ENCODE results near the gene PSD. TPM values are rescaled to one million over a fixed set of nuclear protein-coding genes. Genes with fewer than 3 reads are reported as not detected.

The PSD gene
- 10 to 100 TPM; 22.0 to 22.7 TPM for total RNA-seq
- 17.7 TPM for polyA plus RNA-seq (ENCODE audit: insufficient read depth, low read depth, low replicate concordance)
- long read RNA-seq, donor 1, partial matches to known transcripts = 49 of 58 reads
- long read RNA-seq, donor 1, other reads (novel, unspliced or antisense) = 9 of 58 reads
- long read RNA-seq, donor 2 = 0 reads

DNA sequence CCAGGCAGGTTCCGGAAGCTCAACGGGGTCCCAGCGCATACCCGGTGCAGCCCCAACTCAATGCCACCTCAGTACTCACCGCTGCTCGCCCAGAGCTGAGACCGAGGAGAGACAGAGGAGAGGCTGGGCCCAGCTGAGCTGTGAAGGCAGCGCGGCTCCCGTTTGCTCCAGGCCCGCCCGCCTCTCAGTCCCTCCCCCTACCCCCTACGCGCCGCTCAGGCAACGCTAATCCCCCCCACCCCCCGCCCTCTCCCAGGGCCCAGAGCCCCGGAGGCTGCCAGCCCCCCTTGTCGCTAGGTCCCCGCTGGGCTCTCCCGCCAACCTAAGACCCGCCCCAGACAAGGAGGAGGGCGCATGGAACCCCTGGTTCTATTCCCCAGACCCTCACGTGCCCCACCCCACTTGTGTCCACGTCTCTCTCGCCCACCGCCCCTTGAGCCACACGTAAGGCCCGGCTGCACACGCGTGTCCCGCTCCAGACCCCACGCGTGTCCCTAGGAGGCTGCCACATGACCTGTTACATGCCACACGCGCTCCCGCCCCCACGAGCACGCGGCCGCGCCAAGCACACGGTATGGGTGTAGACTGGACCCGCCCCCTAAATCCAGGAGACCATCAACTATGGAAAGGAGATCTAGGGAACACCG, at the start of gene PSD:
Gene PSD (minus strand): TSS at position 164 of the 647 bp plus-strand sequence. CDS start 1,747 bp downstream, outside the sequence.
- Histone ChIP-seq H3K4me3 (peak within 1 kb of the TSS; percentile 80 to 96), H3K36me3 (ENCODE audit: low read depth, missing control alignments) (no peaks in the 10 kb centered on the region), H3K9me3 (no peaks in the 10 kb centered on the region), H3K4me1 (peaks cover 23% of the 10 kb centered on the region), H3K27ac (no peak within 1 kb of the TSS), H3K27me3 (no peaks in the 10 kb centered on the region)
- 1 to 3% methylated on average over 26 to 31 of the region's 45 CpGs for WGBS, 2 donors
- DNase-seq = no peak
- no peak for TF ChIP-seq POLR2A (IDR thresholded peaks at IDR 0.05)
- TF ChIP-seq, protein P1, sequence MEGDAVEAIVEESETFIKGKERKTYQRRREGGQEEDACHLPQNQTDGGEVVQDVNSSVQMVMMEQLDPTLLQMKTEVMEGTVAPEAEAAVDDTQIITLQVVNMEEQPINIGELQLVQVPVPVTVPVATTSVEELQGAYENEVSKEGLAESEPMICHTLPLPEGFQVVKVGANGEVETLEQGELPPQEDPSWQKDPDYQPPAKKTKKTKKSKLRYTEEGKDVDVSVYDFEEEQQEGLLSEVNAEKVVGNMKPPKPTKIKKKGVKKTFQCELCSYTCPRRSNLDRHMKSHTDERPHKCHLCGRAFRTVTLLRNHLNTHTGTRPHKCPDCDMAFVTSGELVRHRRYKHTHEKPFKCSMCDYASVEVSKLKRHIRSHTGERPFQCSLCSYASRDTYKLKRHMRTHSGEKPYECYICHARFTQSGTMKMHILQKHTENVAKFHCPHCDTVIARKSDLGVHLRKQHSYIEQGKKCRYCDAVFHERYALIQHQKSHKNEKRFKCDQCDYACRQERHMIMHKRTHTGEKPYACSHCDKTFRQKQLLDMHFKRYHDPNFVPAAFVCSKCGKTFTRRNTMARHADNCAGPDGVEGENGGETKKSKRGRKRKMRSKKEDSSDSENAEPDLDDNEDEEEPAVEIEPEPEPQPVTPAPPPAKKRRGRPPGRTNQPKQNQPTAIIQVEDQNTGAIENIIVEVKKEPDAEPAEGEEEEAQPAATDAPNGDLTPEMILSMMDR (IDR thresholded peaks at IDR 0.05) = no peak
- intact Hi-C loops (cut with DNase I; ENCODE audit: low total_unique reads) = no loop called here

DNA sequence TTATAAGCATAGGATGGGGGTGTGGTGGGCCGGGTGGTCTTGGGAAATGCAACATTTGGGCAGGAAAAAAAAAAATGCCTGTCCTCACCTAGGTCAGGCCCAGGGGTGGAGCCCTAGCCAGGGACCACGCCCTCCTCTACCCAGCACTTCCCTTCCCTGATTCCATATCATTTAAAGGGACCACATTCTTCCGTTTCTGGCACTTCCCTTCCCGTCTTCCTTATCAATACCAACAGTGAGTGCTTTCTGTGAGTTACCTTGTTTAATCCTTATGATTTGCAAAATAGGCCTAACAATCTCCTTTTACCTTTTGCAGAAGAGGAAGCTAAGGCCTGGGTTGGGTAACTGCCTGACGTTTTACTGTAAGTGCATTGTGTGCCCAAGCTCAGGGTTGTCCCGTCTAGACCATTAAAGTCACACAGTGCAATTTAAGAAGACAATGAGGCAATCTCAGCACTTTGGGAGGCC, 49.4 kb upstream of the PSD start:
- TF ChIP-seq POLR2A (IDR thresholded peaks at IDR 0.05) = no peak
- TF ChIP-seq, protein P1 (IDR thresholded peaks at IDR 0.05) = no peak
- Histone ChIP-seq H3K4me3 (no peak overlapping the region), H3K9me3 (no peaks in the 10 kb centered on the region), H3K4me1 (peaks cover under 1% of the 10 kb centered on the region), H3K27me3 (no peaks in the 10 kb centered on the region), H3K27ac (no peak overlapping the region), H3K36me3 (ENCODE audit: low read depth, missing control alignments) (no peaks in the 10 kb centered on the region)
- intact Hi-C loops (cut with DNase I; ENCODE audit: low total_unique reads) = no loop called here
- 59 to 66% methylated on average over 6 of the region's 6 CpGs for WGBS, 2 donors
- DNase-seq = no peak

DNA sequence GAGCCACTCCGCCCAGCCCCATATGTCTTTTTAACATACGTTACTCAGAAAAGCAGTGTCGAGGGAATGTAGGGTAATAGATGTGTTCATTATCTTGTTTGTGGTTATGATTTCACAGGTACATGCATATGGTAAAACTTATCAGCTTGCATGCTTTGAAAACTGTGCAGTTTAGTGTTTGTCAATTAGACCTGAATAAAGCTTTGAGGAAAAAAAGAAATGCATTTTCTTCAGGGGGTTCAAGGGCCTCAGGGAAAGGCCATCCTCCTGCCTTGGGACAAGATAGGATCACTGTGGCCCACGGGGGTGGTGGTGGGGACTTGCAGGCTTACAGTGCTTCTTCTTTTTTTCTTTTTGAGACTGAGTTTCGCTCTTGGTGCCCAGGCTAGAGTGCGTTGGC, 48.7 kb upstream of the PSD start:
- DNase-seq = no peak
- Histone ChIP-seq H3K9me3 (no peaks in the 10 kb centered on the region), H3K36me3 (ENCODE audit: low read depth, missing control alignments) (no peaks in the 10 kb centered on the region), H3K27me3 (no peaks in the 10 kb centered on the region), H3K4me1 (peaks cover 7% of the 10 kb centered on the region), H3K27ac (no peak overlapping the region), H3K4me3 (no peak overlapping the region)
- intact Hi-C loops (cut with DNase I; ENCODE audit: low total_unique reads) = no loop called here
- TF ChIP-seq, protein P1 (IDR thresholded peaks at IDR 0.05) = no peak
- no peak for TF ChIP-seq POLR2A (IDR thresholded peaks at IDR 0.05)
- WGBS, 2 donors = 78 to 93% methylated on average over 6 of the region's 6 CpGs

DNA sequence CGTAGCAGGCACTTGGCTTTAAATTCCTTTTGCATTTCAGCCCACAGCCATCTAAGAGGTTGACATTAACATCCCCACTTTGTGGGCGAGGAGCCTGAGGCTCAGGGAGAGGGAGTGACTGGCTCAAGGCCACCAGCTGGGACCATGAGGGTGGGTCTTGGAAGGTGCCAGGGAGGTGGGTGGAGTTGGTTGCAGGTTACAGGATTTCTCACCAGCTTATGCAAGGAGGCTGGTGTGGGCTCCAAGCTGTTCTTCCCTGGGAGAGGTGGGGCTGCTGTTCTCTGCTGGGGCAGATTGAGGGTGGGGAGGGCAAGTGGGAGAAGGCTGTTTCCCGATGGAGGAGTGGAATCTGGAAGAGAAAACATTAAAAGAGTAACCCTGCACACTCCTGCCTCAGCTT, 46.9 kb upstream of the PSD start:
- WGBS, 2 donors = 50 to 64% methylated on average over 3 of the region's 3 CpGs
- intact Hi-C loops (cut with DNase I; ENCODE audit: low total_unique reads) = no loop called here
- no peak overlapping the region for H3K4me3 ChIP-seq
- no peaks in the 10 kb centered on the region for H3K27me3 ChIP-seq
- no peak for TF ChIP-seq POLR2A (IDR thresholded peaks at IDR 0.05)
- TF ChIP-seq, protein P1 (IDR thresholded peaks at IDR 0.05) = no peak
- H3K27ac ChIP-seq = no peak overlapping the region
- H3K36me3 ChIP-seq (ENCODE audit: low read depth, missing control alignments) = no peaks in the 10 kb centered on the region
- peaks cover 12% of the 10 kb centered on the region for H3K4me1 ChIP-seq
- H3K9me3 ChIP-seq = no peaks in the 10 kb centered on the region
- DNase-seq = no peak
